KMS-11 (cell line): ENCODE data around the gene RPS14.

Experiments
- H2AFZ ChIP-seq: fragments of 200-600 bp; sonication (generic); 2 replicates; pipeline ENCODE4 v1.6.1; 2016; ENCODE audit warnings: antibody characterized with exemption, mixed run types, low read depth
- H3K27ac ChIP-seq: fragments of 200-600 bp; sonication (generic); 2 replicates; pipeline ENCODE4 v1.6.1; 2016; ENCODE audit warnings: mild to moderate bottlenecking, mixed run types
- H3K27me3 ChIP-seq: fragments of 200-600 bp; sonication (generic); 2 replicates; pipeline ENCODE4 v1.6.1; 2017; ENCODE audit warnings: mild to moderate bottlenecking, low read depth, mixed run types, moderate library complexity; ENCODE audit not compliant: insufficient read depth
- H3K36me3 ChIP-seq: fragments of 200-600 bp; sonication (generic); 2 replicates; pipeline ENCODE4 v1.6.1; 2017; ENCODE audit warnings: mild to moderate bottlenecking, mixed run types; ENCODE audit not compliant: insufficient read depth
- H3K4me1 ChIP-seq: fragments of 200-600 bp; sonication (generic); 2 replicates; pipeline ENCODE4 v1.6.1; 2016; ENCODE audit warnings: mild to moderate bottlenecking, low read depth, mixed run types; ENCODE audit not compliant: poor library complexity, severe bottlenecking
- H3K4me2 ChIP-seq: fragments of 200-600 bp; sonication (generic); 2 replicates; pipeline ENCODE4 v1.7.0; 2016; ENCODE audit warnings: mild to moderate bottlenecking, mixed run types
- H3K4me3 ChIP-seq: fragments of 200-600 bp; sonication (generic); IDR thresholded peaks from 2 replicates; pipeline ENCODE4 v1.6.1; 2017; ENCODE audit warnings: low read depth, low read length, mixed read lengths; ENCODE audit not compliant: insufficient read depth
- H3K79me2 ChIP-seq: fragments of 200-600 bp; sonication (generic); 2 replicates; pipeline ENCODE4 v1.6.1; 2016; ENCODE audit warnings: low read depth, mixed run types; ENCODE audit not compliant: insufficient read depth
- H3K9ac ChIP-seq: fragments of 200-600 bp; sonication (generic); 2 replicates; pipeline ENCODE4 v1.6.1; 2016; ENCODE audit warnings: mild to moderate bottlenecking, mixed run types
- H4K20me1 ChIP-seq: fragments of 200-600 bp; sonication (generic); 2 replicates; pipeline ENCODE4 v1.6.1; 2016; ENCODE audit warnings: mild to moderate bottlenecking, mixed run types; ENCODE audit not compliant: insufficient read depth
- CTCF ChIP-seq: fragments of 200-600 bp; sonication (generic); conservative IDR thresholded peaks from 2 replicates; pipeline ENCODE4 v1.6.1; 2017; ENCODE audit warnings: low read depth, mild to moderate bottlenecking, antibody characterized with exemption, low read length, moderate library complexity, mixed read lengths

The RPS14 gene

GRCh38 chr5:150404121-150404520, 45.4 kb downstream of the RPS14 start:
- no peaks in the 10 kb centered on the region; the same call in 1 of the 2 replicates for H4K20me1 ChIP-seq
- no peak overlapping the region for H3K4me2 ChIP-seq
- H3K27ac ChIP-seq: no peak overlapping the region
- H3K4me1 ChIP-seq: no peaks in the 10 kb centered on the region
- H3K4me3 ChIP-seq: no peak overlapping the region
- peaks cover 15% of the 10 kb centered on the region for H3K79me2 ChIP-seq
- TF ChIP-seq CTCF: no peak
- no peak overlapping the region for H3K9ac ChIP-seq
- no peak overlapping the region for H2AFZ ChIP-seq
- H3K36me3 ChIP-seq: peaks cover 4% of the 10 kb centered on the region; the same call in 1 of the 2 replicates
- no peaks in the 10 kb centered on the region for H3K27me3 ChIP-seq

- H3K27ac ChIP-seq: no peak overlapping the region
- no peaks in the 10 kb centered on the region for H3K4me1 ChIP-seq
- peaks cover 3% of the 10 kb centered on the region; the same call in 1 of the 2 replicates for H3K79me2 ChIP-seq
- H3K36me3 ChIP-seq: peaks cover 4% of the 10 kb centered on the region; the same call in 1 of the 2 replicates
- H3K9ac ChIP-seq: no peak overlapping the region
- H3K27me3 ChIP-seq: no peaks in the 10 kb centered on the region
- no peak overlapping the region for H3K4me2 ChIP-seq
- no peaks in the 10 kb centered on the region for H4K20me1 ChIP-seq
- no peak for TF ChIP-seq CTCF
- no peak overlapping the region for H3K4me3 ChIP-seq
- H2AFZ ChIP-seq: no peak overlapping the region
Observed at GRCh38 chr5:150402901-150403342, 46.6 kb downstream of the RPS14 start.

- Histone ChIP-seq H3K4me3 (no peak overlapping the region), H3K36me3 (peaks cover 4% of the 10 kb centered on the region; the same call in 1 of the 2 replicates), H3K4me1 (no peaks in the 10 kb centered on the region), H3K4me2 (no peak overlapping the region), H3K9ac (no peak overlapping the region), H3K27ac (no peak overlapping the region), H2AFZ (no peak overlapping the region), H3K79me2 (no peaks in the 10 kb centered on the region), H4K20me1 (no peaks in the 10 kb centered on the region), H3K27me3 (no peaks in the 10 kb centered on the region)
- no peak for TF ChIP-seq CTCF
Observed at GRCh38 chr5:150402229-150402773, 47.2 kb downstream of the RPS14 start.

GRCh38 chr5:150401376-150402228, 47.9 kb downstream of the RPS14 start:
- Histone ChIP-seq H4K20me1 (no peaks in the 10 kb centered on the region), H3K36me3 (peaks cover 4% of the 10 kb centered on the region; the same call in 1 of the 2 replicates)
- TF ChIP-seq CTCF: no peak

More at GRCh38 chr5:150401376-150402228, 47.9 kb downstream of the RPS14 start:
- peak overlapping the region; percentile 22; the same call in 1 of the 2 replicates for H3K27ac ChIP-seq
- no peaks in the 10 kb centered on the region for H3K79me2 ChIP-seq
- H3K4me3 ChIP-seq: no peak overlapping the region
- no peak overlapping the region for H3K4me2 ChIP-seq
- H2AFZ ChIP-seq: no peak overlapping the region
- no peak overlapping the region for H3K9ac ChIP-seq
- H3K27me3 ChIP-seq: no peaks in the 10 kb centered on the region
- no peaks in the 10 kb centered on the region for H3K4me1 ChIP-seq
